D341Med (cell line): ENCODE data around the gene RHOU.
"Not testable (repeated sequence)": the region's sequence is repeated elsewhere in the genome, so short reads cannot be mapped to it uniquely, and the experiment has no call there.

ENCODE experiments used
- DNase-seq: peaks from one replicate; pipeline ENCODE4 v3.0.0; 2012; ENCODE audit warnings: low spot score

The RHOU gene

GRCh38 chr1:228734881-228735801 is at the start of gene RHOU:
Gene RHOU, plus strand, starts transcription at chr1:228735479. Its CDS starts 264 bp downstream, at chr1:228735743.
- peak; percentile 98 for DNase-seq

GRCh38 chr1:228687587-228687986 is 47.7 kb upstream of the RHOU start:
- no peak for DNase-seq

- no peak for DNase-seq
Measured at GRCh38 chr1:228689255-228689654, 46.0 kb upstream of the RHOU start.

GRCh38 chr1:228691211-228691610 is 44.1 kb upstream of the RHOU start:
- DNase-seq: no peak

GRCh38 chr1:228691926-228692325 is 43.4 kb upstream of the RHOU start:
- DNase-seq: peak; percentile 51

GRCh38 chr1:228694447-228694846 is 40.8 kb upstream of the RHOU start:
- DNase-seq: not testable (repeated sequence)

- DNase-seq: no peak
Measured at GRCh38 chr1:228695015-228695955, 40.0 kb upstream of the RHOU start.

GRCh38 chr1:228697207-228698016 is 37.9 kb upstream of the RHOU start:
- DNase-seq: no peak

GRCh38 chr1:228698017-228698329 is 37.3 kb upstream of the RHOU start:
- no peak for DNase-seq

- DNase-seq: no peak
Measured at GRCh38 chr1:228702433-228702832, 32.8 kb upstream of the RHOU start.

- DNase-seq: no peak
Measured at GRCh38 chr1:228706305-228706704, 29.0 kb upstream of the RHOU start.

GRCh38 chr1:228717081-228717480 is 18.2 kb upstream of the RHOU start:
- DNase-seq: no peak

GRCh38 chr1:228721407-228721806 is 13.9 kb upstream of the RHOU start:
- no peak for DNase-seq

- no peak for DNase-seq
Measured at GRCh38 chr1:228723287-228723686, 12.0 kb upstream of the RHOU start.

GRCh38 chr1:228723921-228724320 is 11.4 kb upstream of the RHOU start:
- no peak for DNase-seq

- DNase-seq: no peak
Measured at GRCh38 chr1:228725178-228725577, 10.1 kb upstream of the RHOU start.

GRCh38 chr1:228727681-228728171 is 7.6 kb upstream of the RHOU start:
- no peak for DNase-seq

- DNase-seq: no peak
Measured at GRCh38 chr1:228732426-228732825, 2.9 kb upstream of the RHOU start.

GRCh38 chr1:228733576-228733975 is 1.7 kb upstream of the RHOU start:
- no peak for DNase-seq

GRCh38 chr1:228735871-228736586 is 750 bp downstream of the RHOU start:
- DNase-seq: peak; percentile 45

GRCh38 chr1:228736844-228737445 is 1.7 kb downstream of the RHOU start:
- no peak for DNase-seq
